NT2/D1 (cell line): ENCODE measurements around the gene LSP1.

ENCODE experiments used
- SUZ12 ChIP-seq: IDR thresholded peaks from 2 replicates; pipeline ENCODE4 v1.6.1; 2011; ENCODE audit not compliant: insufficient read length, insufficient read depth; ENCODE audit errors: extremely low read depth
- YY1 ChIP-seq: IDR thresholded peaks from 2 replicates; pipeline ENCODE4 v1.6.1; 2011; ENCODE audit not compliant: insufficient read length, insufficient read depth

- TF ChIP-seq YY1 (no peak), SUZ12 (no peak)
These were observed 9.8 kb upstream of the LSP1 start for GRCh38 chr11:1843098-1843473.
